OCI-LY7 (cell line): ENCODE results near the gene SNRK.

Experiments
- CTCF ChIP-seq: fragments of 200-600 bp; sonication (generic); conservative IDR thresholded peaks from 2 replicates; pipeline ENCODE4 v1.5.1; 2014; ENCODE audit warnings: mild to moderate bottlenecking, antibody characterized with exemption, low read length, moderate library complexity, mixed read lengths
- EZH2phosphoT487 ChIP-seq: fragments of 200-600 bp; sonication (generic); IDR thresholded peaks from 2 replicates; pipeline ENCODE4 v1.6.1; 2018; ENCODE audit warnings: low read depth, borderline replicate concordance, mild to moderate bottlenecking, mixed run types, antibody characterized with exemption, low read length, moderate library complexity, mixed read lengths

DNA sequence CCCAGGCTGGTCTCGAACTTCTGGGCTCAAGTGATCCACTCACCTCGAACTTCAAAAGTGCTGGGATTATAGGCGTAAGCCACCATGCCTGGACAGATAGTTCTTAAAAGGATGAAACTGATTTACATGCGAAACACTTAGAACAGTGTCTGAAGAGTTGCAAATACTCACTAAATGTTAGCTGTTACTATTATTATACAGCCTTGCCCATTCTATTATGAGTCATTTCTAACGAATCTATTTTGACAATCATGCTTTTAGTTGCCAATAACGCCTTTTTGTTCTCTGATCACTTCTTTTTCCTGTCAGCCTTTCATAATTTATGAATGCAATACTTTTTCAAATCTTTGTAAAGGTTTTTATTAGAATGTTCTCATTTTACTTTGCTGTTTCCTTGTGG lies 112.7 kb downstream of the SNRK start:
- TF ChIP-seq CTCF: no peak
- TF ChIP-seq EZH2phosphoT487: no peak
